Pons (tissue), 1 donor: Measurements from ENCODE around the gene FUCA2.

Source experiments
- DNase-seq: peaks from one replicate; pipeline ENCODE4 v3.0.0-alpha.2; 2016; ENCODE audit warnings: low spot score

Gene FUCA2, protein sequence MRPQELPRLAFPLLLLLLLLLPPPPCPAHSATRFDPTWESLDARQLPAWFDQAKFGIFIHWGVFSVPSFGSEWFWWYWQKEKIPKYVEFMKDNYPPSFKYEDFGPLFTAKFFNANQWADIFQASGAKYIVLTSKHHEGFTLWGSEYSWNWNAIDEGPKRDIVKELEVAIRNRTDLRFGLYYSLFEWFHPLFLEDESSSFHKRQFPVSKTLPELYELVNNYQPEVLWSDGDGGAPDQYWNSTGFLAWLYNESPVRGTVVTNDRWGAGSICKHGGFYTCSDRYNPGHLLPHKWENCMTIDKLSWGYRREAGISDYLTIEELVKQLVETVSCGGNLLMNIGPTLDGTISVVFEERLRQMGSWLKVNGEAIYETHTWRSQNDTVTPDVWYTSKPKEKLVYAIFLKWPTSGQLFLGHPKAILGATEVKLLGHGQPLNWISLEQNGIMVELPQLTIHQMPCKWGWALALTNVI

GRCh38 chr6:143510991-143511891, at the start of gene FUCA2:
Gene FUCA2, minus strand, starts transcription at chr6:143511720. Its CDS starts 86 bp downstream, at chr6:143511634.
- DNase-seq = peak; percentile 79

DNA sequence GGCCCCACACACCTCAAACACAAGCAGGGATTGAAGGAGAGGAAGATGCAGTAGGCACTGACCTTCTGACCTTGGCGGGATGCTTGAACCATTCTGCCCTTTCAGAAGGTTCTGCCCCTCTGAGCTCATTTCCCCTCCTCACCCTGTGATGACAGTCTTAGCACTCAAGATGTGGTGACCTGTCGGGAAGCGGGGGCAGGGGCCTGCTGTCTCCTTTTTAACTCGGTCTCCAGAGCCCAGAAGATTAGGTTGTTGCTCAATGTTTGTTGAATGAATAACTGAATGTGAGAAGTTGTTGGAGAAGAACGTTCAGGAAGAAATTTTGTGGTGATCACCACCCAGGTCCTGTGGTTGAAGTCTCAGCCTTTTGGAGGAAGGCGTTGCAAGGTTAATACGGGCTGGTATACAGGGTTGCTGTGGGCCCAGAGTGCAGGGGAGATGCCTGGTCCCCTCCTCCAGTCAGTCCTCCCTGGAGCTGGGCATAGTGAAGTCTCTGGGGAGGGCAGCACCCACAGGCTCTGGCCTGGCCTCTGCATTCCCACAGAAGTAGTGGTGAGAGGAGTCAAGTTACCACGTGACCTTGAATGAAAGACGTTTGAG, 49.7 kb upstream of the FUCA2 start:
- DNase-seq = no peak

DNA sequence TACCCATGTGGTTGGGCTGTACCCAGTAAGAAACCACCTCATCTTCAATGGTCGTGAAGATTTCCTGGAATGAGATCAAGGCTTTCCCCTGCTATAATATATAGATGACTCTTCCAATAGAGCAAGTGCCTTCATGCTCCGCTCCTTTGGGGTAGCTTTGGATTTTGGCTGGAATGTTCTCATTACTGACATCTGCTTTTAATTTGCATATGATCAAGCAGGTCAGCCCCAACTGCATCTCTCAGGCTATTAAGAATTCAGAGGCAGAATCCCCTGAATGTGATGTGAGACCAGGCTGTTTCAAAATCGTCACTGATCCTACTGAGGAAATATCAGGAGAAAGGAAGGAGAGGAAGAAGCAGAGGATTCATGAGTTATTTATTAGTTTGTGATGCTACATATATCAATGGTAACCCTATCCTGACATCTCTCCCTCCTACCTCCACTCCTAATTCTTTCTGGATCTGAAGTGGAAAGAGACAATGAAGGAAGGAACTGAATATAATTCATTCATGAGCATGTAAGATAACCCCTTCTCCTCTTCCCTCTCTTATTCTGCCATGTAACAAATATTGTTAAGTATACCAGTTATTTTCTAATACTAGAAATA, 47.6 kb upstream of the FUCA2 start:
- DNase-seq = no peak

DNA sequence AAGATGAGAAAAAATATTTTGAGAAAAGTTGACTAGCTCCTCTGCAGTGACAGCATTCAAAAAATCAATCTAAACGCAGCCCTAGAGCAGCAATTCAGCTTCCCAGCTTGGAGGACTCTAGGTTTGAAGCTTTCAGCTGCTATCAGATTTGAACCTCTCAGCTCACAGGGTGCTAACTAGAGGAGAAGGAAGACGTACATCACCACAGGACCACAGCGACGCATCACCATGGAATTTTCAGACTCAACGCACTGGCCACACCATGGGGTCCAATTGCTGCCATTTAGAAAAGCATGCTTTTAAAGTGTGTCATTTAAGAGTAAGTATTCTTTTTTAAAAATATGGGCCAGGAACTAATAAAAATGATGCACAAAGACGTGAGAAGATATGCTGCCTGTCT, 45.0 kb upstream of the FUCA2 start:
- DNase-seq = no peak

GRCh38 chr6:143555582-143555981, 44.1 kb upstream of the FUCA2 start:
- no peak for DNase-seq

GRCh38 chr6:143555071-143555492, 43.6 kb upstream of the FUCA2 start:
- no peak for DNase-seq

DNA sequence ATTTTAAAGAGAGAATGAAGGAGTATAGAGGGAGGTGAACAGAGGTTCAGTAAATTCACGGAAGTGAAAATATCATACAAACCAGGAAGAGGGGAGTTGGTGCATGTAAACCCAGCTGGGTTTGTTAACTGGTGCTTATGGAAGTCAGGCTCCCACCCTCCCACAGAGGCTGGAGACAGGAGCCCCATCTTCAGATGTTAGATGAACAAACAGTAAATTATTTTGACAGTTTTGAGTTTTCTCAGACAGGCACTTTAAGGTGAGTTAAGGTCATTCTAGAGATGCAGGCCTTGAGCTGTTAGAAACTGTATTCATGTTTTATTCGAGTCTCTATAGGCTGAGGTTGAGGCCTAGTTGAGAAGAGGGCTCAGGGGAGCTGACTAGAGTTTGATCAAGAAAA, 41.8 kb upstream of the FUCA2 start:
- DNase-seq = no peak

DNA sequence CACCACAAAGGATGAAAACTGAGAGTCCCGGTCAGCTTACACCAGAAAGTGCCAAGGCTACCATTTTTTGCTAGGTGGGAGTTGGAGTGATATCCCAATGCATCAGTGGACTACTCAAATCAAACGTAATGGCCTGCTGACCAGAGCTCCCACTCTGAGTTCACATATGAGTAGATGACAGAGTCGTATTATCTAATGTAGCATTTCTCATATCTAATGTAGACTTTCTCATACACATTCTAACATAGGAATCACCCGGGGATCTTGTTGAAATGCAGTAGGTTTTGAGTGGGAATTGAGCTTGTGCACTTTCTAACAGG, 38.4 kb upstream of the FUCA2 start:
- no peak for DNase-seq

- DNase-seq = no peak
These were observed 37.9 kb upstream of the FUCA2 start for GRCh38 chr6:143549221-143549948.

- DNase-seq = no peak
These were observed 35.1 kb upstream of the FUCA2 start for GRCh38 chr6:143546599-143546998.

- no peak for DNase-seq
These were observed 34.5 kb upstream of the FUCA2 start for GRCh38 chr6:143545976-143546547.

DNA sequence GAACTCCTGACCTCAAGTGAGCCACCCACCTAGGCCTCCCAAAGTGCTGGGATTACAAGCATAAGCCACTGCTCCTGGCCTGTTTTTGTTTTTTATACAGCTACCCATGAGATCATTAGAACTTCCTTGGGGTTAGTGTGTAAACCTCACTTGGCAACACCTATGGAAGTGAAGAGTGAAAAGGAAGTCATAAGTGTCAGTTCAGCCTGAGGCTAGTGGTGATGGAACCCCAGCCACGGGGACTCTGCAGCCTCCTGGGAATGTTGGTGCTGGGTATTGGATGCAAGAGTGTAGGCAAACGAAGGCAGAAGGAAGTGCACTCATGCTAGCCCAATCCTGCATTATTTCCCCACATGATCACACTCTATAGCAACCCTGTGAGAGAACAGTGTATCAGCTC, 33.6 kb upstream of the FUCA2 start:
- DNase-seq = no peak

GRCh38 chr6:143544011-143544696, 32.6 kb upstream of the FUCA2 start:
- DNase-seq = no peak

GRCh38 chr6:143543435-143543834, 31.9 kb upstream of the FUCA2 start:
- peak; percentile 31 for DNase-seq

DNA sequence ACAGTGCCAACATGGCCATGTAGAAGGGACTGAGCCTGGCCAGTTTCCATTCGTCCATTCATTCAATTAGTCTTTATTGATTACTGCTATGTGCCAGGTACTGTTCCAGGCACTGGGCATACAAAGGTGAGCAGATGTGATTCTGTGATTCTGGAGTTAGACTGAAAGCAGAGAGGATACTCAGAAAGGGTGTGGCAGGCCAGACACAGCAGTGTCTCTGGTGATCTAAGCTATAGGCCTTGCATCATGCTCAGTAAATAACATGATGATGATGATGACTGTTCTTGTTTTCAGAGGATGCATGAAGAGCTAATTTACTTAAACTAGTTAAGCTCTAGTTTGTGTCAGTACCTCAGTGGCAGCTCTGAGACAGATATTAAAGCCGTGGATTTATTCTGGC, 31.4 kb upstream of the FUCA2 start:
- no peak for DNase-seq

- DNase-seq = no peak
These were observed 28.7 kb upstream of the FUCA2 start for GRCh38 chr6:143540192-143540591.

GRCh38 chr6:143539734-143540133, 28.2 kb upstream of the FUCA2 start:
- no peak for DNase-seq

GRCh38 chr6:143539106-143539505, 27.6 kb upstream of the FUCA2 start:
- no peak for DNase-seq

DNA sequence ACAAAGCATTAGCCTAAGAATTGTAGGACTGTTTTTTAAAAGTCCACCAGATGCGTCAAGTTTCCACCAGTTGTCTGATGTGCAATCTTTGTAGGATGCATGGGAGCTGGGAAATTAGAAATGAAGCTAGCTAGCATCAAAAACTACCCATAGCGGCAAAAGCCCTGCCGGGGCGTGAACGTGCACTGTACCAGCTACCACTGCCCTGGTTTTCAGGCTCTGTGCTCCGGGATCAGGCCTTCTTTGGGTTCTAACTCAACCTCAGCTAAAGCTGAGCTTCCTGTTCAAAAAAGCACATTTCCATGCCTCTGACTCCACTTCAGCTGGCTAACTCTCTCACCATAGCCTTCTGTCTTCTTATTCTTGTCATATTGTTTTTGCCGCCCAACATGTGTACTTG, 26.9 kb upstream of the FUCA2 start:
- no peak for DNase-seq

DNA sequence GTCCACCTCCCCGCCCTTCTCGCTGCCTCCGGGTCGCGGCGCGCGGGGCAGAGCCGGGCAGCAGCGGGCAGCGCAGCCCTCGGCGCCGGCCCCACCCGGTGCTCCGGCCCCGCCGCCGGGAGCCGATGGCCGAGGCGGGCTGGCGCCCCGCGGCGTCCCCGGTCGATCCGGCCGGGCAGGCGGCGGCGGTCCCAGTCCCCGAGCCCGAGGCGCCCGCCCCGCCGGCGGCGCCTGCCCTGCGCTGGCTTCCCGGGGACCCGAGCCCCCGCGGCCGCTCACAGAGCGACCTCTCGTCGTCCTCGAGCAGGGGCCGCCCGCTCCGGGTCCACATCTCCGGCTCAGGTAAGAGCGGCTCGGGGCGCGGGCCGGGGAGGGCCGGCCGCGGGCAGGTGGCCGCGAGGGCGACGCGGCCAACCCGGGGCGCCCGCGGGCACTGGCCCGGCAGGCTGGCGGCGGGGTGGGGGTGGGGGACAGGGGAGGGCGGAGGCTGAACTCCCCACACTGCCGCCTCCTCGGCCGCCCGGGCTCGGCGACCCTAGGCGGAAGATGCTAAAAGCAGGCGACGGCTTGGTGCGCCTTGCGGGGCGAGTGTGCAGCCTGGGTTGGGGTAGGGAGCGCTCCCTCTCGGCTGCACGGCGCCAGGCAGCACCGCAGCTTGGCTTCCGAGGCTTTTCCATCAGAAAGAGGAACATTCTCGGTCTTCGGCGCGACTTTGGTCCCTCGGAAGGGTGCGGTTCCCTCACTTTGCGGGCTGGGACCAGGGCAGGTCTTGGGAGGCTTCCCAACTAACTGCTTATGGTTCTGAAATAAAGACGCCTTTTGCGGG, 25.6 kb upstream of the FUCA2 start:
- DNase-seq = no peak
